GM19239 (cell line): ENCODE data around the gene KCTD7.
"Not testable (repeated sequence)": the region's sequence is repeated elsewhere in the genome, so short reads cannot be mapped to it uniquely, and the experiment has no call there.

Source experiments
- DNase-seq: peaks from one replicate; pipeline ENCODE4 v3.0.0; 2011; ENCODE audit warnings: low spot score; ENCODE audit not compliant: insufficient read length
- FAIRE-seq: peaks from 2 replicates; lab custom pipeline; 2011; peaks lifted over from hg19 to GRCh38; lab: Jason Lieb, UNC

The KCTD7 gene

GRCh38 chr7:66614596-66614995 is 14.1 kb upstream of the KCTD7 start:
- FAIRE-seq, DNase-seq: not testable (repeated sequence)

GRCh38 chr7:66615699-66616098 is 13.0 kb upstream of the KCTD7 start:
- DNase-seq (no peak), FAIRE-seq (no peak)

DNA sequence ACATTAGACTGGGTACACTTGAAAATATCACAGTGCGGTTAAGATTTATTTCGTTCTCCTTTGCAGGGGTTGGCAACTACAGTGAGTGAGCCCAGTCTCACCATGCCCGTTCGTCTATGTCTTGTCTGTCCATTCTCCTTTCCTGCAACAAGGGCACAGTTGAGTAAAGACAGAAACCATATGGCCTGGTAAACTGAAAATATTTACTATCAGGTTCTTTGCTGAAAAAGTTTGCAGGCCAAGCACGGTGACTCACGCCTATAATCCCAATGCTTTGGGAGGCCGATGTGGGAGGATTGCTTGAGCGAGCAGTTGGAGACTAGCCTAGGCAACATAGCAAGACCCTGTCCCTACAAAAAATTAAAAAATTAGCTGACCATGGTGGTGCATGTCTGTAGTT is 11.4 kb upstream of the KCTD7 start:
- no peak for DNase-seq
- FAIRE-seq = no peak

DNA sequence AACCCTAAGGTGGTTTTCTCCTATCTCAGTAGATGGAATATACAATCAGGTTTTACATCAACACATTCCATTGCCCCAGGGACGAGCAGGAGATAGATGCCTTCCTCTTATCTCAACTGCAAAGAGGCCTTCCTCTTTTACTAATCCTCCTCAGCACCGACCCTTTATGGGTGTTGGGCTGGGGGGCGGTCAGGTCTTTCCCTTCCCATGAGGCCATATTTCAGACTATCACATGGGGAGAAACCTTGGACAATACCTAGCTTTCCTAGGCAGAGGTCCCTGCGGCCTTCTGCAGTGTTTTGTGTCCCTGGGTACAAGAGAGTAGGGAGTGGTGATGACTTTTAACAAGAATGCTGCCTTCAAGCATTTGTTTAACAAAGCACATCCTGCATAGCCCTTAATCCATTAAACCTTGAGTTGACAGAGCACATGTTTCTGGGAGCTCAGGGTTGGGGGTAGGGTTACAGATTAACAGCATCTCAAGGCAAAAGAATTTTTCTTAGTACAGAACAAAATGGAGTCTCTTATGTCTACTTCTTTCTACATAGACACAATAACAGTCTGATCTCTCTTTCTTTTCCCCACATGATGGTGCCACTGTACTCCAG is 9.2 kb upstream of the KCTD7 start:
- not testable (repeated sequence) for DNase-seq, FAIRE-seq

- DNase-seq = no peak
- FAIRE-seq = no peak
These were observed 2.2 kb upstream of the KCTD7 start for GRCh38 chr7:66626331-66626934.

GRCh38 chr7:66627151-66627681 is 1.5 kb upstream of the KCTD7 start:
- FAIRE-seq (no peak), DNase-seq (no peak)

DNA sequence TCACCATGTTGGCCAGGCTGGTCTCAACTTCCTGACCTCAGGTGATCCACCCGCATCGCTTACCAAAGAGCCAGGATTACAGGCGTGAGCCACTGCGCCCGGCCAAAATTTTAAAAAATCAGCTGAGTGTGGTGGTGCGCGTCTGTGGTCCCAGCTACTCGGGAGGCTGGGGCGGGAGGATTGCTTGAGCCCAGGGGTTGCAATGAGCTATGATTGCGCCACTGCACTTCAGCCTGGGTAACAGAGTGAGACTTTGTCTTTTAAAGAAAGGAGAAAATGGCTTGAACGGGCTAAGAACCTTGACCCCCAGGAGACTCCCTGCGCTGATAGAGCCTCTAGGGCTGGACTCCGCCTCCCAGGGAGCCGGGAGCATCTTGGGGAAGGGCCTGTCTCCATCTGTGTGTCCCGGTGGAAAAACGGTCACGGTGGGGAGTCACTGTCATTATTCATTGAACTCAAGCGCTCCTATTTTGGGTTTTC is 760 bp upstream of the KCTD7 start:
- FAIRE-seq (no peak), DNase-seq (peak; percentile 32)

DNA sequence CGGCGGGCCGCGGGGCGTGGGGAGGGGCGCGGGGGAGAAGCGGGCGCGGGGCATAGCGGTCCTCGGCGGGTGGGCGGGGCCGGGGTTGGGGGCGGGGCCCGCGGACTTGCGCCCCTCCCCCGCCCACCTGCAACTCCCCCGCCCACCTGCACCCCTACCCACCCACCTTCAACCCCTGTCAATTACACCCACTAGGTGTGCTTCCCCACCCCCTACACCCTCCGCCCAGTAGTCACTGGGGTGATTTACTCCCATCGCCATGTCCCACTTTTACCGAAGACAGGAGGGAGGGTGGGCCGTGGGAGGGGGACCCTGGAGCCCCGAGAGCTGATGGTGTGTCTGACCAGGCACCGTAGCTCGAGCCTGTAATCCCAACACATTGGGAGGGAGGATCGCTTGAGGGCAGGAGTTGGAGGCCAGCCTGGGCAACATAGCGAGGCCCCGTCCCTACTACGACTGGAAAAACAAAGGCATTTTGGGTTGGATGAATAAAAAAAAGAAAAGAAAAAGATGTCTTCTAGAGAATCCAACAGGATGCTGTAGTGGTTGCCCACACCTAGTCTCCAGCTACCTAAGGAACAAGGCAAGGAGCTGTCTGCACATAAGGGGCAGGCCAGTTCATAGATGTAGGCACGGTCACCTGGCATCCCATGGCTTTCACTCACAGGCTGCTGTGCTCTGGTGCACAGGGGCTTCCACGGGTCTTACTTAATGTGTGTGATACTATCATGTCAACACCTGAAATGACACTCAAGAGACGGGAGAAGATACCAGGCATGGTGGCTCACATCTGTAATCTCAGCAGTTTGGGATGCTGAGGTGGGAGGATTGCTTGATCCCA is 761 bp downstream of the KCTD7 start:
- DNase-seq = no peak
- no peak for FAIRE-seq

- FAIRE-seq = no peak
- DNase-seq = no peak
These were observed 1.9 kb downstream of the KCTD7 start for GRCh38 chr7:66630531-66630930.

GRCh38 chr7:66631471-66631870 is 2.8 kb downstream of the KCTD7 start:
- no peak for DNase-seq
- no peak for FAIRE-seq

GRCh38 chr7:66634816-66635215 is 6.1 kb downstream of the KCTD7 start:
- DNase-seq (no peak), FAIRE-seq (no peak)

- not testable (repeated sequence) for DNase-seq
- peak; percentile 48 for FAIRE-seq
These were observed 6.8 kb downstream of the KCTD7 start for GRCh38 chr7:66635322-66635981.

DNA sequence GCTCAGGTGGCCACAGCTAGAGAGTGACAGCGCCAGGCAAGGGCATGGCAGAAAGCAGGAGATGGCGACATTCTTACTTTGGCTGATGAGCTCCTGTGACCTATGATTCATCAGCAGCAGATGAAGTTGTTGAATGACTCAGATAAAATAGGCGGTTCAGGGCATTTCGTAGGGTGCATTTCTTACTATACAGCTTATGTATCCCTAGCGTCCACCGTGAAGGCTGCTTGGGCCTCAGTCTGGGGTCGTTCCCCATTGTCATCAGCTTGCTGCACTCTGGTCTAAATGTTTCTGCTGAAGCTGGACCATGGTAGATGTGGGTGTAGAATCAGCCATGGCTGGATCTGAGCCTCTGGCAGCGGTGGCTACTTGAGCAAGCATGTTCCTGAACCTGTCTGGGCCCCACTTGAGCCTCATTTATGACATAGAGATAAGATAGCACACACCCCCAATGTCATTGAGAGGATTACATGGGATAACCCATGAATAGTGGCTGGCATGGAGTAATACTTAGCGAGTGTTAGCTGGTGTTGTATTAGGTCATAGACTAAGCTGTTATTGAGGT is 7.4 kb downstream of the KCTD7 start:
- not testable (repeated sequence) for DNase-seq, FAIRE-seq

- DNase-seq (no peak), FAIRE-seq (no peak)
These were observed 9.8 kb downstream of the KCTD7 start for GRCh38 chr7:66638309-66639099.

DNA sequence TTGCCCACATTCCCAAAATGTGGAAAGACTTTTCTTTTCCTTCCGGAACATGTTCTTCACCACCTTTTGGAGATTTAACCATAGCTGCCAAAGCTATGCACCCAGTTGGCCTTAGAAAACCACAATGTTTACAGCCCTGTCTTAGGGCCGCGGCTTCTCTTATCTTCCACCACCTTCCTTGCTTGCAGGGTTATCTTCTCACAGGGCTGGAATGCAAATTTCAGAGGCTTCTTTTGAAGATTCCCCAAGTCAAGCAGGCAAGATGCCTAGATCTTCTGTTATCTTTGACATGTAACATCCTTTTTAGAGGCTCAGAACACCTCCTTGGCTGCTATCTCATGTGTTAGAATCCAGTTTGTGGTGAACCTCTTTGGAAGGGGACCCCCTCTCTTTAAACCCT is 11.1 kb downstream of the KCTD7 start:
- no peak for DNase-seq
- FAIRE-seq = no peak

DNA sequence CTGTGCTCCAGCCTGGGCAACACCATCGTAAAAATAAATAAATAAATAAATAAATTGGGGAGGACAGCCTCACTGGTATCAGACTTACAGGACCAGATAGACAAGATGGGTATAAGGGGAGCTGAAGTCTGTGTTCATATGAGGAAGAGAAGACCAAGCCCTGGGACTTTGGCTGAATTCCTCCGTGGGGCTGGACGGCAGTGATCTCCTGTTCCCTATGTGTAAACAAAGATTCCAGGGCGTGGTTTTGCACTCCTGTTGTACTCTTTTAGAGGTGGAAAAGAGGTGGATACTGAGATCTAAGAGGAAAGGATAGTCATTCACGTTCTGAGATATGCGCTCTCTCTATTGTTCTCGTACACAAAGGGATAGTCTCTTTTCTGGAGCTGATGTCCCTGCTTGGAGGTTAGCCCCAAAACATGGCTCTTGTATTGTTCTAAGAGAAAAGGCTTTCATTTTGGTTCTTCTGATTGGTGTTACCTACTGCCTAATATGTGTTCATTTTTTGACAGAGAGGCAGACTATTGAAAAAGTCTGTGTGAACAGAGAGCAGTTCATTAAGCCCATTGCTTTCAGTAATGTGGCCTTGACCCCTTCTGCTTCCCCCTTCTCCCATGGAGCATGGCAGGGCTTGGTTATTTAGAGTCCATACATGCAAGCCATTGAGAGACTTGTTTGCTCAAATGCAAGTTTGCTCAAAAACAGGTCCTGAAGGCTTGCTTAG is 12.3 kb downstream of the KCTD7 start:
- no peak for FAIRE-seq

GRCh38 chr7:66641526-66641871 is 12.8 kb downstream of the KCTD7 start:
- DNase-seq (no peak), FAIRE-seq (no peak)

More for the DNA sequence above, 12.3 kb downstream of the KCTD7 start:
- no peak for DNase-seq

- DNase-seq = no peak
- no peak for FAIRE-seq
These were observed 13.5 kb downstream of the KCTD7 start for GRCh38 chr7:66642186-66642585.

- DNase-seq = no peak
- FAIRE-seq = no peak
These were observed 14.3 kb downstream of the KCTD7 start for GRCh38 chr7:66642932-66643331.
